Stimulated activated CD8-positive, alpha-beta memory T cell treated with anti-CD3 and anti-CD28 coated beads, Interleukin-7, amount 100 ng/mL, for 4 hours (primary cell): ENCODE measurements around the gene PPIL6.
"Not testable (repeated sequence)": the region's sequence is repeated elsewhere in the genome, so short reads cannot be mapped to it uniquely, and the experiment has no call there.

Experiments
- DNase-seq, 2 donors: peaks; one replicate each; pipeline ENCODE4 v3.0.0-alpha.2; 2020; ENCODE audit warnings: low read depth in 2 of 2

Gene PPIL6

GRCh38 chr6:109396046-109396718 is 44.2 kb downstream of the PPIL6 start:
- no peak for DNase-seq

DNA sequence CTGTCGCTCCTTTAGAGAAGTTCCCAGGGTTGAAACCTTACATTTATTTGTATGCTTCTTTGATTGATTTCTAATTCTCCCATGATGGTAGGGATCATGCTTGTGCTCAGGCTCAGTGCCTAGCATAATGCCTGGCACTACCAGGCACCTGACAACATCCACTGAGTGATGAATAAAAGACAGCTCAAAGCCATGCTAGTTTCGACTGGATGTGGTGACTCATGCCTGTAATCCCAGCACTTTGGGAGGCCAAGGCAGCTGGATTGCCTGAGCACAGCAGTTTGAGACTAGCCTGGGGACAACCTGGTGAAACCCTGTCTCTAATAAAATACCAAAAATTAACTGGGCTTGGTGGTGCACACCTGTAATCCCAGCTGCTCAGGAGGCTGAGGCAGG is 46.5 kb downstream of the PPIL6 start:
- DNase-seq, result no peak

GRCh38 chr6:109393157-109393885 is 47.1 kb downstream of the PPIL6 start:
- DNase-seq, result no peak

GRCh38 chr6:109389650-109390274 is 50.7 kb downstream of the PPIL6 start:
- no peak for DNase-seq

DNA sequence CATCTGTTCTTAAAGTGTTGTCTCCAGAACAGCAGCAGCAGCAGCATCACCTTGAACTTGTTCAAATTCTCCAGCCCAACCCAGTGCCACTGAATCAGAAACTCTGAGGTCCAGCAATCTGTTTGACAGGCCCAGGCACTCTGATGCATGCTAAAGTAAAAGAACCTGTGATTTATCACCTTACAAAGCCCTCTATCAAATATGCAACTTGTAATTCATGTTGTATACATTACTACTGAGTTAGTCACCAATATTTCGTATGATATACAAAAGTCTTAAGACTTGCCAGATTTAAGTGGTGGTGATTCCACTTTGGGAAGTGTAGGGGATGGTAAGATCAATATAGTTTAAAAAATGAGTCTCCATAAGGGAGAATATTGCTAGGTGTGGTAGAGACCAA is 52.2 kb downstream of the PPIL6 start:
- no peak for DNase-seq

- DNase-seq, result no peak
Observed at GRCh38 chr6:109383438-109383940, 56.9 kb downstream of the PPIL6 start.

DNA sequence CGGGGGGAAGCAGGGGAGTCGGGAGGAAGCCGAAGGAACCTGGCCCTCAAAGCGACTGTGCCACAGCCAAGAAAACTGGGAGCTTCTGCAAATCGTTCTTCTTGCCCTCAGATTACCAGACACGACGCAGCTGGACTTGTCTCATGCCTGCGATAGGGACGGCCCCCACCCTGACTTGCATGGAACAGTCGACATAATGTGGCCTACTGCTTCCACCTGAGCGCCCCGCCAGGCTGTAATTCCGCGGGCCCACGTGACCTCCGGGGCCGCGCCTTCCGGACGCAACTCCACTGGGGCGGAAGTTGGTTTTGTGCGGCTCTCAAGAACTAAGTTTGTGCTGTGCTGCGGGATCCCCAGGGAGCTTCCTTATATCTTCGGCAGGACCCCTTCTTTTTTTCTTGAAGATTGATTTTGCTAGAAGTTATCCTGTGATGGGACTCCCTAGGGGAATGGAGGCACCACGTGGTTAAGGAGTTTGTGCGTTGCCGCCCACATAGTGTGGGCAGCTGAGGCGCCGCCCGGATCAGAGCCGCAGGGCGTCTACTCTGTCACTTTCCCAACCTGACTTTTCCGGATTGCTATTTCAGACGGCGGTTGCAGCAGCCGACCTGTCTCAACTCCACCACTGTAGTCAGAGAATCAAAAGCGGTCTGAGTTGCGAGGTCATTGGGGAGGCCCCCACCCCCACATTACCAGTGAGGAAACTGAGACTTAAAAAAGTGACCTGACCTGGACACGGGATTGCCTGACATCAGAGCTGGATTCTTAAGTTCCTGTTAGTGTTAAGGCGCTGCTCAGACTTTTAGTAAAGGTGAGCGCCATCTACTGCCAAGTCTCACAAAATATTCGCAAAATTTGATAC is 57.6 kb downstream of the PPIL6 start:
- peak; percentile 85 to 90 for DNase-seq

DNA sequence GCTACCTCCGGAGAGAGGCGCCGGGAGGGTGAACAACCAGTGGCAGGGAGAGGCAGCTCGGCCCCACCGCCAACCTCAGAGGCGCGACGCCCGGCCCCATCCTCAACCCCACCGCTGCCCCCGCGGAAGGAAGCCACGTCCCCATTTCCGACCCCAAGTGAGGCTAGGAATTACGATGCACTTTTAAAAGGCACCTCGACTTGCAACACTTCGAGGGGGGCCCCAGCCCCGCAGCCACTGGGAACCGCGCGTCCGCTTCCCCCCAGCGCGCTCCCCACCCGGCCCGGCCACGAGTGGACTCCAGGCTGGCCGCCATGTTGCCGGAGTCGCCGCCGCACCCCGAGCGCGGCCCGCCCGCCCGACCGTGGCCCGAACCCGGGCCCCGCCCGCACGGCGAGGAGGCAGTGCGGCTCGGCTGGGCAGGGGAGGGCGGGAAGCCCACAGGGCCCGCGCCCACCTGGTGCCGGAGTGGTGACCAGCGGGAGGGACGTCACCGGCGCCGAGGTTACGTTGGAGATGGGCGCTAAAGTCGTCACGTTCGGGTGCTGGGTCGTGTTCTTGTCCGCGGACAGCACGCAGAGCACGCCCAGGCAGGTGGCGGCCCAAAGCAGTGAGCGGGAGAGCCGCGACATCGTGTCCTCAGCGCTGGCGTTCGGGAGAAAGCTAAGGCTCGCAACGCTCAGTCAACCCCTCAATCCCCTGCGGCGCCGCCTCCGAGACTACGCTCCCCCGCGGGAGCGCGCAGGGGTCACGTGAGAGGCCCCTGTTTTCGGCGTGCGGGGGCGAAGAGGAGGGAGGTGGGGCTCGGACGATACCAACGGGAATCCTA is 58.5 kb downstream of the PPIL6 start, which contains the start of gene CD164:
Gene CD164, minus strand, starts transcription at position 721 of the 829 bp plus-strand sequence. Its CDS starts 89 bp downstream, at position 632.
- peak; percentile 89 to 91 for DNase-seq

GRCh38 chr6:109381061-109381746 is 59.2 kb downstream of the PPIL6 start:
- DNase-seq, result no peak

DNA sequence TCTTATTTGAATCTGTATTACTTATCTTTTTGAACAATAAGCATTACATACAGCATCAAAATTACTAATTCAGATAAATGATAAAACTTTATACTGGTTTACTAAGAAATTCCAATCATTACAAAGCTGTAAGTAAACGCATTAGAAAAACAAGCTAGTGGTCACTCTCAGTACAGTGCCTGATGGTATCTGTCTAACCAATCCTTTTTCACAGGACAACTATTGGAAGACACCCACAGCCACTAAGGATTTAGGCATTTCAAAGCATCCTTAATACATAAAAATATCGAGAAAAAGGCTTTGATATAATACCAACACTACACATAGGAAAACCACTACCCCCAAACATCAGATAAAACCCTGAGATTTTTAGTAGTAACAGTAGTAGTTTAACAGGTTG is 60.7 kb downstream of the PPIL6 start:
- no peak for DNase-seq

GRCh38 chr6:109377717-109378116 is 62.7 kb downstream of the PPIL6 start:
- DNase-seq, result no peak

GRCh38 chr6:109374326-109374892 is 66.0 kb downstream of the PPIL6 start:
- DNase-seq, result no peak

DNA sequence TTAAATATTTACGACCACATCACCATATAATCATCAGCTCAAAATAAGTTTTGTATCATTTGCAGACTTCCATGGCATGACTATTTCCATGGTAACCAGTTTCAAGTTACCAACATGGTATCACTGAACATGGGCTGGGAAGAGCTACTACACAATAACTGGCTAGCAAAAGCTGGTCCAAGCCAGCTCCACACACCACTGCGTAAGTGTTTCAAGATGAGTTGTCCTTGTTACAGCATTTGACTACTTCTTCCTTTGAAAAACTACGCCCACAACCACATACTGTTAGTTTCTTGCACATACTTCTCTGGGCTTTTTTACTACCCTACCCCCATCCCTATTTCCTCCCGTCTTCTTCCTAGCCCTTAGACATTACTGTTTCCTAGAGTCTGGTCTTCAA is 66.7 kb downstream of the PPIL6 start:
- no peak for DNase-seq

GRCh38 chr6:109373331-109373730 is 67.1 kb downstream of the PPIL6 start:
- no peak for DNase-seq

DNA sequence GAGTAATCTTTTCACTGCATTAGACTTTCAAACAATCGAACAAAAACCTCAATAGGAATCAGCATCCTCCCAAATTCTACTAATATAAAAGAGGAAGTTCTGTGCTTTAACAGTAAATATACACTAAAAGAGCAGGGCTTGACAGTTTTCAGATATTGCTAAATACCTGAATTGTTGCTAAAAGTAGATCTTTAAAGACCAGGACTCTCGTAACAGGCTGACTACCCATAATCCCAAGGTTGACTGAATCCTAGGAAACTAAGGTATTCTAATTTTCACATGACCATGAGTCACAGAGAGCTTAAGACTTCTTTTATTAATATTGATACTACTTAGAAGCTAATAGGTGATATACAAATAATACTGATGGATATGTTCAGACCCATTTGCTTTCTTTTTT is 68.3 kb downstream of the PPIL6 start:
- DNase-seq, result no peak

DNA sequence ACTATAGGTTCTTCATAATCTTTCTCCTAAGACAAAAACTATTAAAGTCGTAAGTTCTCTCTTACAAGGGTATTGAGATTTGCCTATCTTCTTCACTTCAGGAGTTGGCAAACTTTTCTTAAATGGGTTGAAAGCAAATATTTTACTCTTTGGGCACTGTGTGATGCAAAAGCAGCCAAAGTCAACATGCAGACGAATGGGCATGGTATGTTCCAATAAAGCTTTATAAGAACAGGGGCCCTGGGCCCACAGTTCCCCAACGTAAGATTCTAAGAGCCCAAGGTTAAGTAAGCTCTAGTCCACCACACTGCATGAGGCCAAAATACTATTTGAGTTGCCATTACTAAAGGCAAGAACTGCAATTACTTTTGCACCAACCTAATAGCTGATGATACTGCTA is 69.6 kb downstream of the PPIL6 start:
- DNase-seq, result no peak

DNA sequence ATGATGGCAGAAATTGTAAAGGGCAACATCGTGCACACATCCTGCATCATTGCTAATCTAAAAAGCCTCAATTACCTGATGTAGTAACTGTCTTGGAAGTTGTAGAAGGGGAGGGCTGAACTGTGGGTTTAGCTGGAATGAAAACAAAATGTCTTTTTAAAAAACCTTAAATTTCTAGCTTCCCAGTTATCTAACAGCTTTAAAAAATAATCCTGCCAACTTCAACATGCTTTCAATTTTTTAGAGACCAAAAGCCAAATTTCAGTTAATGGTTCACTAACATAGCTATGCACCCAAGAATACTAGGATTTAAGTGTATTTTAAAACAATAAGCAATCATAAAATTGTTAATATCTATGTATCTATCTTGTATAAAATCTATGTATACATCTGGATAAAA is 70.1 kb downstream of the PPIL6 start:
- DNase-seq, result no peak

DNA sequence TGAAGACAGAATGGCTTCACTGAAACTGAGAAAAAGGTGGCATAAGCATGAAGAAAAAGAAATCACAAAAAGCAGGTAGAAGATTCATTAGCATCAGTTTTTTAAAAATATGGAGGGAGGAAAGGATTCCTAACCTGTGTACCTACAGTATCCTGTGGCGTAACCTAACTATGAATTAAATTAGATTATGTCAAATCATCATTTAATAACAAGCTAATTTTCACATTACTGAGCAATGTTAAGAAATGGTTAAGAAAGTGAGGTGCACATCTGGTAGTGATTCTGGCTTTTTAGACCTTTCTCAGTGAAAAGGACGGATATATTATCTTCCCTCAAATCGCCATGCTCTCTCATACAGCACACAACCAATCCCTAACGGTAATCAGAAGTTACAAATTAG is 70.7 kb downstream of the PPIL6 start:
- no peak for DNase-seq

- DNase-seq, result not testable (repeated sequence)
Observed at GRCh38 chr6:109364382-109365078, 75.9 kb downstream of the PPIL6 start.
